ENCODE measurements around the gene ZNF683. TPM values are rescaled to one million over a fixed set of nuclear protein-coding genes. Genes with fewer than 3 reads are reported as not detected.

ZNF683 gene
- total and polyA plus RNA-seq, 2 experiments from 2014 or later, result not detected

- TF ChIP-seq ZNF462 (CRISPR knock-in tag; IDR thresholded peaks at IDR 0.05) (no peak), JUNB (IDR thresholded peaks at IDR 0.05; ENCODE audit: unreplicated experiment) (no peak), ZNF114 (CRISPR knock-in tag; IDR thresholded peaks at IDR 0.05) (no peak), EZH2phosphoT487 (IDR thresholded peaks at IDR 0.05; ENCODE audit: unreplicated experiment) (no peak), EZH2 (IDR thresholded peaks at IDR 0.05; ENCODE audit: low read depth, unreplicated experiment) (no peak), ZNF331 (CRISPR knock-in tag; IDR thresholded peaks at IDR 0.05; ENCODE audit: low read depth) (no peak), NANOG (IDR thresholded peaks at IDR 0.05; ENCODE audit: borderline replicate concordance) (no peak)
Measured at GRCh38 chr1:26338670-26339069, 33.9 kb downstream of the ZNF683 start (continued).

- no peak overlapping the region for H3K27ac ChIP-seq (ENCODE audit: low read depth)
- no peaks in the 10 kb centered on the region for H4K20me1 ChIP-seq (replicated peaks; ENCODE audit: insufficient read depth)
- Mint-ChIP-seq H3K27ac (no peak overlapping the region), H3K27me3 (ENCODE audit: insufficient read depth, low read depth, poor library complexity) (peaks cover 17% of the 10 kb centered on the region), H3K9me3 (no peaks in the 10 kb centered on the region), H3K36me3 (ENCODE audit: low read depth) (peaks cover 8% of the 10 kb centered on the region; the same call in 2 of the 3 replicates), H3K4me3 (no peak overlapping the region; the same call in 2 of the 3 replicates), H3K4me1 (peaks cover 33% of the 10 kb centered on the region)
- peaks cover 9% of the 10 kb centered on the region; the same call in 1 of the 2 replicates for H3F3A ChIP-seq (replicated peaks; ENCODE audit: low read depth)
- no peak overlapping the region for H2AFZ ChIP-seq
- no peak for DNase-seq (ENCODE audit: low spot score)
- H3K4me1 ChIP-seq (ENCODE audit: insufficient read depth), result peaks cover 16% of the 10 kb centered on the region
- no peaks in the 10 kb centered on the region for H3K9me2 ChIP-seq (ENCODE audit: insufficient read depth)
- H3K4me2 ChIP-seq, result no peak overlapping the region
- ATAC-seq, result no peak
- 0 out of 2 replicates have a peak, but pooled peaks cover 3% of the 10 kb centered on the region for H3K27me3 ChIP-seq (ENCODE audit: insufficient read depth)
- no peak overlapping the region for H3K4me3 ChIP-seq
- H3K79me2 ChIP-seq (replicated peaks; ENCODE audit: insufficient read depth), result peaks cover 7% of the 10 kb centered on the region; the same call in 1 of the 2 replicates
- no peaks in the 10 kb centered on the region for H3K36me3 ChIP-seq (ENCODE audit: insufficient read depth)
- TF ChIP-seq STAT1 (IDR thresholded peaks at IDR 0.05; ENCODE audit: unreplicated experiment) (no peak), NANOG (IDR thresholded peaks at IDR 0.05; ENCODE audit: borderline replicate concordance) (no peak), POLR2AphosphoS5 (IDR thresholded peaks at IDR 0.05; ENCODE audit: low read depth) (no peak), CREB1 (CRISPR knock-in tag; IDR thresholded peaks at IDR 0.05; ENCODE audit: low read depth) (no peak), CTCF (conservative IDR thresholded peaks at IDR 0.05; ENCODE audit: low read depth in 2 of 2) (no peak), ZNF331 (CRISPR knock-in tag; IDR thresholded peaks at IDR 0.05; ENCODE audit: low read depth) (no peak), EZH2phosphoT487 (IDR thresholded peaks at IDR 0.05; ENCODE audit: unreplicated experiment) (no peak)
Measured at GRCh38 chr1:26337625-26338024, 34.9 kb downstream of the ZNF683 start.
